ENCODE measurements around the gene RFX4.
"Not testable (repeated sequence)": the region's sequence is repeated elsewhere in the genome, so short reads cannot be mapped to it uniquely, and the experiment has no call there.

Gene RFX4

DNA sequence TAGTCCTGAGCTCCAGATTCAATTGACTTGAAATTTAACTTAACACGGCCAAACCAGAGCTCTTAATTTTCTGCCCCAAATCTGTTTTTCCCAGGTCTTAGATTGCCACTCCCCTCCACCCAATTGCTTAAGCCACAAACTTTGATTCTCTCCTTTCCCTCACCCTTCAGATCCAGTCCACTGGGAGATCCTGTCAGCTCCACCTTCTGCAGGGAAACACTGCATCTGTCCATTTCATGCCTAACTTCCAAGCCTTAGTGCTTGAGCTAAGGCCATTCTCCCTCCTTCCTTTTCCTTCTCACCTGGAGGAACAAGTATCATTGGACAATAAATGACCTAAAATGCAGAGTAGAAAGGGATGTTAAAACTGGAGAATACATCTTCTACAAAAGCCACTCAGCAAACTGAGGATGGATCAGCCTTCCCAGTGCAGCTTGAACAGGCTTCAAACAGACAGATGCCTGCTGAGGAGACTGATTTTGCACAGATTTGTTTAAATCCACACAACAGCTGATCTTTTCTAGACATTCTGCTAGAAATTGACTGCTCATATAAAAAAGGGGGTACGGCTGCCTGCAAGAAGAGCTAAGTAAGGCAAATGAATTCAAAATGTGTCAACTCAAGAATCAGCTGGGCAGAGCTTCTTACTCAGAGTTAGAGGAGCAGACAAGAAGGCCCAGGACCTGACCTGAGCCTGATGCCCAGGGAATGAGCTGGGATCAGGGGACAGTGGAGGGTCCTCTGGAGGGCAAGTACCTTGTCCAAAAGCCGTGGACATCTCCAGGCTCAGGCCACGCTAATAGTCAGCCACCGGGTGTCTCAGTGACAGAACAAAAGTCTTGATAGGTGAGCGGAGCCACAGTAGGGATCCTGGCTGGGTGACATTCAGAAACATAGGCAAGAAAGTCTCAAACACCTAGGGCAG, 110.4 kb downstream of the RFX4 start:
- no peak for FAIRE-seq

DNA sequence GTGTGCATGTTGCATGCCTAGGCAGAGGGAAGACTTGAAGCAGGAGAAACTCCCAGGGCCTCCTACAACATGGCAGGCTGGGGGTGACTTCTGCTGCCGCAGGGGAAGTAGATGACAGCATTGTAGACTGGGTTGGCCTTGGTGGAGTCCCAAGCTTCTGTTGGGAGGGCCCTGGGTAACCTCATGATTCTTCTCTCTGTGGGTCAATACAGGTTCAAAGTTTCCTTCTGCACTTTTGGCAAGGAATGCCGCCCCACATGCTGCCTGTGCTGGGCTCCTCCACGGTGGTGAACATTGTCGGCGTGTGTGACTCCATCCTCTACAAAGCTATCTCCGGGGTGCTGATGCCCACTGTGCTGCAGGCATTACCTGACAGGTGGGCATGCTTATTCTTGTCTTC, 113.3 kb downstream of the RFX4 start:
- FAIRE-seq: no peak

DNA sequence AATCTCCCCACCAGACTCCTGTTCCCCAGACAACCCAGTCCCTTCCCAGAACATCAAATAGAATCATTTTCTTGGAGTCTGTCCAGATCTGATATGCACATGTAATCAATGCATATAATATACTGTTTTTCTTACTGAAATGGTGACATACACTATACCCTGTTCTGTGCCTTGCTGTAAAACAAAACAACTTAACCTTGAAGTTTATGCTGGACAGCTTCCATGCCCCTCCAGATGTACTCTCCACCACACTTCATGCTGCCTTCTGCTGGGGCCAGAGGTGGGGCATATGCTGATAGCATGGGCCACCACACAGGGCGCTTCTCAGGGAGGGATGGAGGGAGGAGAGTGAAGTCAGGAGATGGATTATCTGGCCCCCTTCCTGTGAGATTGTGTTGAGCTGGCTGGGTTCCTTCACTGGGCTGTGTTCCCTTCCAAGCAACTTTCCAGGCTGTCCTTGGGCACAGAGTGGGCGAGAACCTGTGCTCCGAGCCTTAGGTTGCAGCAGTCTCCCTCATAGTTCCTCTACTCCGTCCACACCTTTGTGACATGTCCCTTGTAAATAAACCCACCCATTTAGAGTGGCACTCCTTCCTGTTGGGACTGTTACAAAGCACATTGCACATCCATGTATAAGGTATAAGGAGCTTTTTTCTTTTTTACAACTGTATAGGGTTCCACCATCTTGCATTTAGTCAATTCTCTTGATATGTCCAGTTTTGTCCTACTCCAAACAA, 114.0 kb downstream of the RFX4 start:
- no peak for FAIRE-seq

DNA sequence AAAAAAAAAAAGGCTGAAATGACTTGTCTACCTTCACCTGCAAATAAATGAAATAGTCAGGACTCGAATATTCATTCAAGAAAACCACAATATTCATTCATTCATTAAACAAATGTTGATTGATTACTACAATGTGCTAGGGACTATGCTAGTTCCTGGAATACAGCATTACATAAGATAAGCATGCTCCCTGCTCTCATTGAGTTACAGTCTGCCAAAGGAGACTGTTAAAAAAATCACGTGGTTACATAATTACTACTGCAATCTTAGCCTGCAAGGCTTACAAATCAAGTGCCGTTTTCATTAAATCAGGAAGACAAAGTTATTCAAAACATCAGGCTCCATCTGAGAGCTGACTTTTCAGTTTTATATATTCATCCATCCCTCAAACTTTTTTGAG, 121.3 kb downstream of the RFX4 start:
- FAIRE-seq: no peak

DNA sequence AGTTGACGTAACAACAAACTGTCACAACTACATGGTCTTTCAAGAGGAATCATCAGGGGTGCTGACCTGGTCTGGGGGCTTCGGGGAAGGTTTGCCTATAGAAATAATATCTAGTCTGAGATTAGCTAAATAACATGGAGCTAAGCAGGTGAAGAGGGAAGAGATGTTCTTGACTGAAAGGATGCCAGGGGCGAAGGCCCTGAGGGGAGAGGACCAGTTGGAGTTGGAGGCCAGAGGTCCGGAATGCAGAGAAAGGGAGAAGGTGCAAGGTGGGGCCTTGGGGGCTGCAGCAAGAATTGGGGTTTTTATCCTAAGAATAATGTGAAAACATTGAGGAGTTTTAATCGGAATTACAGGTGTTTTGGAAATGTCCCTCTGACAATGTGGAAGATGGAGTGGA, 123.2 kb downstream of the RFX4 start:
- no peak for FAIRE-seq

DNA sequence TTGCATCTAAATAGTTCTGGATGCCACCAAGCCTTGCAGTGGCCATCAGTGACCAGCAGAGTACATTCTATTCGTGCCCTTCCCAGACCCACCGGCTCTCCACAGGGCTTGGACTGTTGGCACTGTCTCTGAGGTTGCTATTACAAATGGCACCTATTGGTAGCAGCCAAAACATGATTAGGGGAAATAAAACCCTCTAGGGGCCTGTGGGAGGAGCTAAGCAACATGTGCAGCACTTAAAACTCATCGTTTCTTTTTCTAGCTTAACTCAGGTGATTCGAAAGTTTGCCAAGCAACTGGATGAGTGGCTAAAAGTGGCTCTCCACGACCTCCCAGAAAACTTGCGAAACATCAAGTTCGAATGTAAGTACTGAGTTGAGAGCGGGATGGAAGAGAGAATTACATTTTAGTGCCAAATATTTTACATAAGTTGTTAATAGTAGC, 126.3 kb downstream of the RFX4 start:
- no peak for FAIRE-seq

DNA sequence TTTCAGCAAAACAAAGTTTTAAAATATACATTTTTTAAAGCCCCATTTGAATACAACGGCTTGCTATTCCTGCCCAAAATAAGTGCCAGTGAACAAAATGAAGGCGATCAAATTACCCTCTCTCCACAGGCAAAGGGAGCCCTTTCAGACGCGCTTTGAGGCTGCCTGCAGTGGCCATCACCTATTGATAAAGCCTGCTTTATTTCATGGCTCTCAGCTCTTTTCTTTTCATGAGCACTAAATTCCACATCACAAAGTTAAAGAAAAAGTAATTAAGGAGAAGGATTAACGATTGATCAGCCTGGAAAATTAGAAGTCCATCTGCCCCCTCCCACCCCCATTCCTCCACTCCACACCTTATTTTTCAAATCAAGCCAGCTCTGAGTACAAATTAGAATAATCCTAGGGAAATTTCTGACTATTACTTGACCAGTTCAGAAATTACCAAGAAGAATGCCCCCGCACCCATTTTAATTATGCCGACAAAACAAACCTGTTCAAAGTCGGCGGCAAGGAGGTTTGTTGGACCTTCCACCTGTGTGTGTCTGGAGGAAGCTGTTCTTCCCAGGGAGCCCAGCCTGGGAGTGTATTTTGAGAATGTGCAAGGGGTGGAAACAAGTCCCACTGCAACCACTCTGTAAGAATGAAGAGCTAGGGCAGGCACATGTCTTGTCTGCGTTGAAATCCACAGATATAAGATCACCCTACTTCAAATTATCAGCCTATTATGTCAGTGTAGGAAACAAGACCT, 127.5 kb downstream of the RFX4 start:
- no peak for FAIRE-seq

DNA sequence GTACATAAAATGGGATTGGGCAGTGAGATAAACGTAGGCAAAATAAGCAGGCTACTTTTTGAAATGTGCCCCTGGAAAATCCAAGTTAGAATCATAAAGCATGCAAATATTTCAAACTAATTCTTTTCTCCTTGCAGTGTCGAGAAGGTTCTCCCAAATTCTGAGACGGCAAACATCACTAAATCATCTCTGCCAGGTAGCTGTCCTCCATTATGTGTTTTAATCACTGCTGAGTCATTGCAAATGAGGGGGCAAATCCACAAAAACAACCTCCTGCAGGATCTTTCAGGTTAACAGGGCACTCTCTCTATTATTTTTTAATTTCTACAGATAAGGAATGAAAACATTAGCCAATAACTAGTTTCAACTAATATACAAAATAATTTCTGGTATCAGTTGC, 128.5 kb downstream of the RFX4 start:
- FAIRE-seq: no peak

DNA sequence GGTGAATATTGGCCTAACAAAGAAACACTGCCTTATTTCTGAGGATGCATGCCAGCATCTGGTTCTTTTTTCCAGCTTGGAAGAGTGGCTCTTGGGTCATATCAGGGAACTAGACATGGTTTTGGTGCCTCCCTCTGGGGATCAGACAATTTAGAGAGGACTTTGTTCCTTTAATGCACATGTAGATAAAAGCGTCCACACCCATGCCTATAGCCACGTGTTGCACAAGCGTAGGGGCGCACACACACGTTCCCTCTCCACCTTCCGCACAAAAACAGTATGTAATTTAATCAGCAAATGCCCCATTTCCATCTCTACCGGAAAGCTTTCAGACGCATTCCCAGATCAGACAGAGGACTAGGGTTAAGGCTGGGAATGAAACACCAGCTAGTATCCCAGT, 130.0 kb downstream of the RFX4 start:
- FAIRE-seq: no peak

DNA sequence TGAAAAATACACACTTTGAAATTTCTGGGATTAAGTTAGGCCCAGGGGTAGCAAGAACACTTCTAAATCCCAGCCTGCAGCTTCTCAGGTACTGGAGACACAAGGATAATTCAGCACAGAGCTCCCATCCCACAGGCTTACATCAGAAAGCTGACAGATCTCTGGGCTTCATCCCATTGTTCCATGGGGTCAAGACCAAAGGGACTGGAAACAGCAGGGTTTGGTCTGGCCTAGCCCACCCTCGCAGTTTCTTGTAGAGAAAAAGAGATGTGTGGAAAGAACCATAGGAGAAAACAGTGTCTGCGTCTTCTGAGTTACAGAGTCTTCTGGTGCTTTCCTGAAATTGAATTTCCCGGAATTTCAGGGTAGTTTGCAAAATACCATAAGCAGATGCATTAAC, 132.1 kb downstream of the RFX4 start:
- no peak for FAIRE-seq

DNA sequence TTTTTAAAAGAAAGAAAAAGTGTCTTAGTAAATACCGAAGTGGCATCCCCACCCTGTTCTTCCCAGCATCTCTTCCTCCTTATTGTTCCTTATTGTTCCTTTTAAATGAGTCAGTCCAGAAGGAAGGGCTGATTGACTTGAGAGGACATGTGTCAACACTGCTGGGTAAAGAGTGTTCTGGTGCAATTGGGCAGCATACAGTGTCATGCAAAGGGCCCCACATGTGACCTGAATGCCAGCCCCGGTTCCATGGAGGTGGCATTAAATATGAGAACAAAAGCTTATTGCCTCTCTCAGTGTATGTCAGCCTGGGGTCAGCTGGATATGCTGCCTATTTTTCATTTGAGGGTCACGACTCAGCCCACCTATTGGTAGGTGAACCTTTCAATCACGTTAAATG, 132.8 kb downstream of the RFX4 start:
- no peak for FAIRE-seq

DNA sequence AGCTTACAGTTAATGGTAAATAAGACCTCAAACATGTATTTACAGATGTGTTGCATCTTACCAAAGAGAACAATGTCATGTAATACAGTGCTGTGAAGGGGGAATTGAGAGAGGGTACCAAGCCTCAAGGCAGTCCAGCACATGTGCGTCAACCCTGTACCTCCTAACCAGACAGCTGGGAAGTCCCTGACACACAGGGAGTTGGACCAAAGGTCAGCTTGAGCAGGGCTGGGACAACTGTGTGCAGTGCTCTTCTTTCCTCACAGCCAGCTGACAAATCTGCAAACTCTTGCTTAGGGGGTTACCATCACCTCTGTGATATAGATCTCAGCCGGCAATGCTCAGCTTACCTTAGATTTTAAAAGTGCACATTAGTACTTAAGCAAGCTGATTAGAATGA, 134.9 kb downstream of the RFX4 start:
- FAIRE-seq: no peak

DNA sequence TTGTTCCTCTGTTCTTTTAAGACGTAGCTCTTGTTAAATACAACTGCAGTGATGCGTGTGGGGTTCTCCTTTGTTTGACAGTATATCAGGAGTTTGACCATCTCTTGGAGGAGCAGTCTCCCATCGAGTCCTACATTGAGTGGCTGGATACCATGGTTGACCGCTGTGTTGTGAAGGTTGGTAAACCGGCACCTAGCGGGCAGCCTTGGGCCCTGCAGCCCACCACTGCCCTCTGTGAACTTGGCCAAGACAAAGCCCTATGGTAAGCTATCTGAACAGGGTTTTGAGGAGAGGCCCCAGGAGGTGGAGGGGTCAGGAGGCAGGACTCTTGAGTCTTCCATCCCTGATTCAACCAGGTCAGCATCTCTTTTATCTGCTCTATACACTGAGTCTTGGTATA, 137.1 kb downstream of the RFX4 start:
- no peak for FAIRE-seq

DNA sequence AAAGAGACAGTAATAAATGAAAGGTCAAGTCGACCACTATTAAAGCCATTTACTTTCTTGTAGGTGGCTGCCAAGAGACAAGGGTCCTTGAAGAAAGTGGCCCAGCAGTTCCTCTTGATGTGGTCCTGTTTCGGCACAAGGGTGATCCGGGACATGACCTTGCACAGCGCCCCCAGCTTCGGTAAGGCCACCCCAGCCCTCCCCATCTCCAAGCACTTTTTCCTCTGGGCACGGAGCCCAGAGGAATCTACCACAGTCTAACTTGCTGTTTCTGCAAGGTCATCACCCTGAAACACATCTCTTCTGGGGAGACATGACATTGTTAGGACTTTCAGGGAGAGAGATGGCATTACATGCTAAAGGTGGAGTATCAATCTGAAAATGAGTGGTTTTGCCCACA, 137.9 kb downstream of the RFX4 start:
- FAIRE-seq: no peak

DNA sequence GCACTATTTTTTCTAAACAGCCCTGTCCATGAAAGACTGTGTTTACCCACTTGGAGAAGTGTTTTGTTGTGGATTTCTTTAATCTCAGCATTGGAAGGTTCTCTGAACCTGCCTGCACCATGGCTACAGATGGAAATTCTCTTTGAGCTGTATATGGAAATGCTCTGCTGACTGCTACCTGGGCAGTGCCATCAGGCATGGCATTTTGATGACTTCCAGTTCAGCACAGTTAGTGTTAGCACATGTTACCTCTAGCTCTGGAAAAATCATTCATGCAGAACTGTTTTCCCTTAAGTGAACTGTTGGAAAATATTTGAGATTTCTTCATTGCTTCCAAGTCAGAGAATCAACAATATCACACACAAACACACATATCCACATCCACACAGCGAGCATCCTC, 139.1 kb downstream of the RFX4 start:
- FAIRE-seq: no peak

DNA sequence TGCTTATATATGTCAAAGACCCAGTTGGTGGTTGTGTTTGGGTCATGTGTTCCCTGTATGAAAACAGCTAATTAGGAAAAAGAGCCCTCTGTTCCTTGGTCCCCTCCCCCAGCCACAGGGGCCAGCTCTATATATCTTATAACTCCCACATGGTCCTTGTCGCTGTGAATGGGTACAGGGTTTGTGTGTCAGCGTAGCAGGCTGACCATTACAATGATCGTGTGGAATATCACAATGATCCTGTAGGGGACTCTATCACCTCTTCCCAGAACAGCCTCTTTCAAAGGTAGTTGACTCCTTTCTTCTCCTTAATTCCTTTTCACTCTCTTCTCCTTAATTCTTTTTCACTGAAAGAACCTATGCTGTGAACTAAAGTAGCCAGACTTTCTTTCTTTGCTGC, 140.0 kb downstream of the RFX4 start:
- no peak for FAIRE-seq

DNA sequence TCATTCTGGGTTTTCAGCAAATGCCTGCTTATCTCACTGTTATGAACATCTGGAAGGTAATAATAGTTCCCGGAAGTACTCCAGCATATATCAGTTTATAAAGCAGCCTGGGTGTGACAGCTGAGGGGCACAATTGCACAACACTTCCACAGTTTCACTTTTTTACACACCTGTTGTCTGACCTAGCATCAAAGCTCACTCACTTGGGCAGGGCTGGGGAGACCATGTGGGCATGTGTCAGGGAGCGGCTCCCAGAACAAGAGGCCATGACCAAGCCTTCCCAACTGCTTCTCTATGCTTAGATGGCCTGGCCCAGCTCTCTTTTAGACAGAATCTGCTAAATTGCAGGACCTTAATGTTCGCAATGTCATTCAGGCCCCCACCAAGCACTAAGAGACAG, 140.6 kb downstream of the RFX4 start:
- no peak for FAIRE-seq

DNA sequence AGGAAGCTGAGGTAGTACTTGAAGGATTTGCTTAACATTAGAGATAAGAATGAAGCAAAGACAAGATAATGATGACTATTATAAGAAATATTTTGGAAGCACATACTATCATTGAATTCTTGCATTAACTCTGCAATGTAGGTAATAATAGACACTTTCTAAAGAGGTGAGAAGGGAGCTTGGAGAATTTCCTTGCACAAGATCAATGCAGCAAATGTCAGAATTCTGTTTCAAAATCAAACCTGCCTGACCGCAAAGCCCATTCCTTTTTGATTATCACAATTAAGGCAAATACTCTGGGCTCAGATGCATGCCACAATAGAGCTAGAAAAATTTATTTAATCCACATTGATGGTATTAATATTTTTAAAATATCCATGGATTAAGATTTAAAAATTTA, 141.3 kb downstream of the RFX4 start:
- no peak for FAIRE-seq

DNA sequence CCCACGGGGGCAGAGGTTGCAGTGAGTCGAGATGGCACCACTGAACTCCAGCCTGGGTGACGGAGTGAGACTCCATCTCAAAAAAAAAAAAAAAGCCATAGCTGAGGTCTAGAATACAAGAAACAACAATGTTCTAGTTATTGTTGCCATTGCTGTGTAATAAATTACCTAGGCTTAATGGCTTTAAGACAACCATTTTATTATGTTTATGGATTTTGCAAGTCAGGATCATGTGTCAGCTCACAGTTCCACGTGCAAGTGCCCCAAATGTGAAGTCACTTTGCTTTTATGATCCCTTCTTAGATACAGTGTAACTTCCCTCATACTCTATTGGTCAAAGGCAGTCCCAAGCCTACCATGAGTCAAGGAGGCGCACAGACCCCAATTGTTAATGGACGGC, 142.1 kb downstream of the RFX4 start:
- no peak for FAIRE-seq

DNA sequence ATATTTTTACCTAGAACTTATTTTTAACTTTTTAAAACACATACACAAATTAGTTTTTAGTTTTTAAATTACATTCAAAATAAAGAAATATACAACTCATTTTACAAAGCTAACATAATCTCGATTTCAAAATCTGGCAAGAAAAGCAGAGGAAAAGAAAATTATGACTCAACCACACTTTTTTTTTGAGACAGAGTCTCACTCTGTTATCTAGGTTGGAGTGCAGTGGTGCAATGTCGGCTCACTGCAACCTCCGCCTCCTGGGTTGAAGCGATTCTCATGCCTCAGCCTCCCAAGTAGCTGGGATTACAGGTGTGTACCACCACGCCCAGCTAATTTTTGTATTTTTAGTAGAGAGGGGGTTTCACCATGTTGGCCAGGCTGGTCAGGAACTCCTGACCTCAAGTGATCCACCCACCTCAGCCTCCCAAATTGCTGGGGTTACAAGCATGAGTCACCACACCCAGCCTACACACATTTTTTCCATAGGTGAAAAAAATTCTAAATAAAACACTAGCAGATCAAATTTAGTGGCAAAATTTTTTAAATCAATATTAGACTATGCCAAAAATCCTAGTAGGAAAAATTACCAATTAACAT, 143.9 kb downstream of the RFX4 start:
- FAIRE-seq: not testable (repeated sequence)

DNA sequence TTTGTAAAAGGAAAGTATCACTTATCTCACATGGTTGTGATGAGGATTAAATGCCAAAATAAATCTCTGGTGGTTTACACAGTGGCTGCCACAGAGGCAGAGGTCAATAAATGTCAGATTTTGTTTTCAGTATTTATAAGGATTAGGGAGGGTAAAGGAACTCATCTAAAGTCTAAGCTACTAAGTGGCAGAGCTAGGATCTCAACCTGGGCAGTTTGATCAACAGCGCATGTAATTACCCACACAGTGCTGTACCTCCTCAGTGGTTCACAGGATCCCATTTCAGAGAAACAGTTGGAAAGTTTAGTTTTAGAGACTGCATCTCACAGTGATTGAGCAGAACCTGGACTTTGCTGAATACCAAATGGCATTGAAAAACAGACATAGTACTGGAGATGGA, 146.8 kb downstream of the RFX4 start:
- no peak for FAIRE-seq

DNA sequence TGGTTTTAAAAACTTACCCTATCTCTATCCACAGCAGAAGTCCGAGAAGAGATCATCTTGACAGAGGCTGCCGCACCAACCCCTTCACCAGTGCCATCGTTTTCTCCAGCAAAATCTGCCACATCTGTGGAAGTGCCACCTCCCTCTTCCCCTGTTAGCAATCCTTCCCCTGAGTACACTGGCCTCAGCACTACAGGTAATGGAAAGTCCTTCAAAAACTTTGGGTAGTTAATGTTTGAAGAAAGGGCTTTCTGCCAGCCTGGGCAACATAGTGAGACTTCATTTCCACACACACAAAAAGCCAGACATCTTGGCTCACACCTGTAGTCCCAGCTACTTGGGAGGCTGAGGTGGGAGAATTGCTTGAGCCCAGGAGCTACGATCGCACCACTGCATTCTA, 150.1 kb downstream of the RFX4 start:
- no peak for FAIRE-seq

DNA sequence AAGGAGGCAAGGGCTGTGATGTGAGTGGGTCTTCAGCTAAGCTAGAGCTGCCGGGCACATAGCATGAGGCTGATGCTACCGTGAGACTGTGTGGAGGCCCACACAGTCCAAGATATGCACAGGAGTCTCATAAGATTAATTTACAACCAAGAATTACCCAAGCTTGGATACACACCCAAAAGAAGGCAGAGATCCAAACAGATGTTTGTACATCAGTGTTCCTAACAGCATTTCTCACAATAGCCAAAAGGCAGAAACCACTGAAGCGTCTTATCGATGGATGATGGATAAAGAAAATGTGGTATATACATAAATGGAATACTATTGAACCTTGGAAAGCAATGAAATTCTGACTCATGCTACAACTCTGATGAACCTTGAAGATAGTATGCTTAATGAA, 150.9 kb downstream of the RFX4 start:
- FAIRE-seq: no peak

Data from endometrium (tissue), 2 donors.